Measurements from ENCODE around the gene NTM. TPM values are rescaled to one million over a fixed set of nuclear protein-coding genes. Genes with fewer than 3 reads are reported as not detected.

The NTM gene
- polyA plus RNA-seq, 1 experiment, result 33.6 TPM

DNA sequence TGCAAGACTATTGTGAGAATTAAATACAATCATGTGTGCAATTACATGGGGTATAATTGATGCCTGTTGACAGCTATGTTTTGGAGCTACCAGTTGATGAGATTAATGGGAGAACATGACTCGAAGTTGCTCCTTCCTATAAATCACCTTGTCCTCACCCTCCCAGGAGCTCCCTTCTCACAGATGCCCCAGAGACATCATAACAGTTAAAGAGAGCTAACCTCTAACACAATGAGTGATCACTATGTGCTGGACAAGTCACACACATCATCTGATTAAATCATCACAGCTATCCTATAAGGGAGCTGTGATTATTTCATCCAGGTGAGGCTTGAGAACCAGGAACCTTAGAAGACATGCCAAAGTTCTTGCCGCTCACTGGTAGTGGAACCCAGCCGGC is 394.2 kb downstream of the NTM start:
- POLR2A ChIA-PET, result no interaction called here
- TF ChIP-seq, protein P1, sequence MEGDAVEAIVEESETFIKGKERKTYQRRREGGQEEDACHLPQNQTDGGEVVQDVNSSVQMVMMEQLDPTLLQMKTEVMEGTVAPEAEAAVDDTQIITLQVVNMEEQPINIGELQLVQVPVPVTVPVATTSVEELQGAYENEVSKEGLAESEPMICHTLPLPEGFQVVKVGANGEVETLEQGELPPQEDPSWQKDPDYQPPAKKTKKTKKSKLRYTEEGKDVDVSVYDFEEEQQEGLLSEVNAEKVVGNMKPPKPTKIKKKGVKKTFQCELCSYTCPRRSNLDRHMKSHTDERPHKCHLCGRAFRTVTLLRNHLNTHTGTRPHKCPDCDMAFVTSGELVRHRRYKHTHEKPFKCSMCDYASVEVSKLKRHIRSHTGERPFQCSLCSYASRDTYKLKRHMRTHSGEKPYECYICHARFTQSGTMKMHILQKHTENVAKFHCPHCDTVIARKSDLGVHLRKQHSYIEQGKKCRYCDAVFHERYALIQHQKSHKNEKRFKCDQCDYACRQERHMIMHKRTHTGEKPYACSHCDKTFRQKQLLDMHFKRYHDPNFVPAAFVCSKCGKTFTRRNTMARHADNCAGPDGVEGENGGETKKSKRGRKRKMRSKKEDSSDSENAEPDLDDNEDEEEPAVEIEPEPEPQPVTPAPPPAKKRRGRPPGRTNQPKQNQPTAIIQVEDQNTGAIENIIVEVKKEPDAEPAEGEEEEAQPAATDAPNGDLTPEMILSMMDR (IDR thresholded peaks at IDR 0.05; ENCODE audit: insufficient read depth, low read depth, low read length), result no peak
- DNase-seq (ENCODE audit: low read depth), result no peak
- H3K36me3 ChIP-seq (ENCODE audit: control insufficient read depth, insufficient read depth, low read length), result no peaks in the 10 kb centered on the region
- CTCF ChIA-PET, result interaction anchor here (0.9 to 1.2 kb wide), 2 partner anchors 9 to 17 kb away, joined by 3 to 7 read pairs; no protein-coding TSS in a partner anchor
- no peak overlapping the region for H3K4me3 ChIP-seq (ENCODE audit: low read depth, low read length)
- H3K27me3 ChIP-seq (ENCODE audit: control insufficient read depth, insufficient read depth, low read length), result no peaks in the 10 kb centered on the region

DNA sequence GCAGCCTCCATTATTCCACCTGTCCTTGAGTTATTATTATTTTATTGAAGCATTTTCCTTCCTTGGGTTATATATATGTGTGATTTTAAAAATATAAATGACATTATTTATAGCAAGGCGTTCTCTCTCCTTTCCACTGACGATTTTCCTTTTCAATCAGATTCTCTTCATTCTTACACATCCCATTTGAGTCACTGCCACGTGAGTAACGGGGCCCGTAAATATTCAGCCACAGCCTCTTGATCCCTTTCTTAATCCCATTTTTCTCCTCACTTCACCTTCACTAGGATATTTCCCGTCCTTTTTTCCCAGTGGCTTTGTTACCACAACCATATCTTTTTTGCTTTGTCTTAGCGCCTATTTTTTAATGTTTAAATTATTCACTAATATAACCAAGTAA is 396.2 kb downstream of the NTM start:
- DNase-seq (ENCODE audit: low read depth), result no peak

DNA sequence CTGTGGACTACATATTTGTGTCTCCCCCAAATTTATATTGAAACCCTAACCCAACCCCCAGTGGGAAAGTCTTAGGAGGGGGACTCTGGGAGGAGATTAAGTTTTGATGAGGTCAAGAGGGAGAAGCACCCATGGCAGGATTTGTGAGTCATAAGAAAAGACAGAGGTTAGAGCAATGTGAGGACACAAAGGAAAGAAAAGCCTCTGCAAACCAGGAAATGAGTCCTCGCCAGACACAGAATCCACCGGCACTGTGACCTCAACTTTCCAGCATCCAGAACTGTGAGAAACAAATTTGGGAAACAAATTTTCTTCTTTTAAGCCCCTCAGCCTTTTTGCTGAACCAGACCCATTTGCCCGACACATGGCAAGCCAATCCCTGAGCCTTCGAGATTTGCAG is 397.0 kb downstream of the NTM start:
- DNase-seq (ENCODE audit: low read depth), result no peak
- TF ChIP-seq, protein P1 (IDR thresholded peaks at IDR 0.05; ENCODE audit: insufficient read depth, low read depth, low read length), result no peak
- Histone ChIP-seq H3K27me3 (ENCODE audit: control insufficient read depth, insufficient read depth, low read length) (no peaks in the 10 kb centered on the region), H3K4me3 (ENCODE audit: low read depth, low read length) (no peak overlapping the region), H3K36me3 (ENCODE audit: control insufficient read depth, insufficient read depth, low read length) (no peaks in the 10 kb centered on the region)
- ChIA-PET CTCF (no interaction called here), POLR2A (no interaction called here)

More for the DNA sequence above, 396.2 kb downstream of the NTM start:
- Histone ChIP-seq H3K27me3 (ENCODE audit: control insufficient read depth, insufficient read depth, low read length) (no peaks in the 10 kb centered on the region), H3K4me3 (ENCODE audit: low read depth, low read length) (no peak overlapping the region), H3K36me3 (ENCODE audit: control insufficient read depth, insufficient read depth, low read length) (no peaks in the 10 kb centered on the region)
- ChIA-PET CTCF (no interaction called here), POLR2A (no interaction called here)
- TF ChIP-seq, protein P1 (IDR thresholded peaks at IDR 0.05; ENCODE audit: insufficient read depth, low read depth, low read length), result no peak

DNA sequence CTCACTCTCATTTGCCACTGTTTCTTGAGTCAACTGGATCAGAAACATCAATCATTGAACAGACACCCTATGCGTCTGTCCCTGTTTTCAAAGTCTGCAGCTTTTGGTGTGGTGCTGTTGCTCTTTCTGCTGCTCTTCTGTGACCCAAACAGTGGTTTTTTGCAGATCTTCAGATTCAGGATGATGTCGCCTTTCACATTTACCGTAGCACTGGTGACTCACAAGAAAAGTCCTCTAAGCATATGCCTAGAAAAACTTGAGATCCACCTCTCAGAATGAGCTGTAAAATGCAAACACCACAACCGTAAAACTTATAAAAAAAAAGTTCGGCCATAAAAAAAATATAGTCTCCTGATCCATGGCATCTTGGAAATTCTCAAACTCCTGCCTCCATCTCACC is 400.4 kb downstream of the NTM start:
- no peaks in the 10 kb centered on the region for H3K36me3 ChIP-seq (ENCODE audit: control insufficient read depth, insufficient read depth, low read length)
- no peaks in the 10 kb centered on the region for H3K27me3 ChIP-seq (ENCODE audit: control insufficient read depth, insufficient read depth, low read length)
- ChIA-PET CTCF (interaction anchor here (0.6 to 2.7 kb wide), 6 partner anchors 8 to 356 kb away, joined by 3 to 13 read pairs (median 4); no protein-coding TSS in a partner anchor), POLR2A (interaction anchor here (1.3 kb wide), 1 partner anchor 14 kb away, joined by 3 read pairs; no protein-coding TSS in a partner anchor)
- DNase-seq (ENCODE audit: low read depth), result no peak
- TF ChIP-seq, protein P1 (IDR thresholded peaks at IDR 0.05; ENCODE audit: insufficient read depth, low read depth, low read length), result no peak
- no peak overlapping the region for H3K4me3 ChIP-seq (ENCODE audit: low read depth, low read length)

GRCh38 chr11:131771471-131771870 is 401.1 kb downstream of the NTM start:
- no peaks in the 10 kb centered on the region for H3K36me3 ChIP-seq (ENCODE audit: control insufficient read depth, insufficient read depth, low read length)
- POLR2A ChIA-PET, result interaction anchor here (1.3 kb wide), 1 partner anchor 15 kb away, joined by 3 read pairs; no protein-coding TSS in a partner anchor
- H3K4me3 ChIP-seq (ENCODE audit: low read depth, low read length), result no peak overlapping the region
- H3K27me3 ChIP-seq (ENCODE audit: control insufficient read depth, insufficient read depth, low read length), result no peaks in the 10 kb centered on the region
- CTCF ChIA-PET, result interaction anchor here (0.6 to 1.6 kb wide), 4 partner anchors 9 to 355 kb away, joined by 3 to 4 read pairs (median 3); no protein-coding TSS in a partner anchor
- TF ChIP-seq, protein P1 (IDR thresholded peaks at IDR 0.05; ENCODE audit: insufficient read depth, low read depth, low read length), result no peak
- no peak for DNase-seq (ENCODE audit: low read depth)

All from BJ (cell line).